Caco-2 (cell line): ENCODE data around the gene CA6. TPM values are rescaled to one million over a fixed set of nuclear protein-coding genes. Genes with fewer than 3 reads are reported as not detected.
"Not testable (repeated sequence)": the region's sequence is repeated elsewhere in the genome, so short reads cannot be mapped to it uniquely, and the experiment has no call there.

Source experiments
- BruUV-seq: library from RNA; stranded (reverse); fragments of 400-500 nt; replicated peaks from 2 replicates; lab custom pipeline; 2021; lab: Mats Ljungman, UMichigan
- CTCF ChIA-PET: fragments of 300-600 bp; sonication (Branson Sonifier 250); formaldehyde crosslinking; loops from one replicate; lab custom pipeline; 2022; ENCODE audit warnings: antibody characterized with exemption; lab: Charles Lee
- POLR2A ChIA-PET: fragments of 300-600 bp; sonication (Branson Sonifier 250); formaldehyde crosslinking; loops from one replicate; lab custom pipeline; 2022; ENCODE audit warnings: antibody characterized with exemption; lab: Charles Lee
- DNase-seq, 2 experiments: peaks; one replicate each; pipeline versions ENCODE4 v3.0.0 to v3.0.0-alpha.2; 2020 to 2022
- H3K27me3 ChIP-seq: replicated peaks from 2 replicates; pipeline ENCODE4 v1.6.0; 2011; ENCODE audit warnings: low read length; ENCODE audit not compliant: control insufficient read depth, insufficient read depth
- H3K36me3 ChIP-seq: 2 replicates; pipeline ENCODE4 v1.5.1; 2011; ENCODE audit warnings: low read length; ENCODE audit not compliant: control insufficient read depth, insufficient read depth
- H3K4me1 ChIP-seq: fragments of 250-450 bp; sonication (Bioruptor Pico); 2 replicates; pipeline ENCODE4 v1.5.1; 2020; ENCODE audit warnings: mild to moderate bottlenecking
- H3K4me3 ChIP-seq: 2 replicates; pipeline ENCODE4 v1.5.1; 2011; ENCODE audit warnings: low read depth, mild to moderate bottlenecking, control low read depth, low read length
- H3K9me3 ChIP-seq: fragments of 250-450 bp; sonication (Bioruptor Pico); 2 replicates; pipeline ENCODE4 v1.5.1; 2020; ENCODE audit warnings: mild to moderate bottlenecking, moderate library complexity
- H3K27ac Mint-ChIP-seq: one replicate; pipeline ENCODE4 v1.8.0; 2022; ENCODE audit warnings: mixed read lengths; ENCODE audit not compliant: unreplicated experiment
- H3K27me3 Mint-ChIP-seq: one replicate; pipeline ENCODE4 v1.8.0; 2022; ENCODE audit warnings: mixed read lengths; ENCODE audit not compliant: insufficient read depth, unreplicated experiment
- H3K36me3 Mint-ChIP-seq: one replicate; pipeline ENCODE4 v1.8.0; 2022; ENCODE audit warnings: mild to moderate bottlenecking, mixed read lengths; ENCODE audit not compliant: insufficient read depth, unreplicated experiment
- H3K4me1 Mint-ChIP-seq: one replicate; pipeline ENCODE4 v1.8.0; 2022; ENCODE audit warnings: low read depth, mixed read lengths; ENCODE audit not compliant: unreplicated experiment
- H3K4me3 Mint-ChIP-seq: one replicate; pipeline ENCODE4 v1.8.0; 2022; ENCODE audit warnings: mild to moderate bottlenecking, moderate library complexity, mixed read lengths; ENCODE audit not compliant: unreplicated experiment
- H3K9me3 Mint-ChIP-seq: one replicate; pipeline ENCODE4 v1.8.0; 2022; ENCODE audit warnings: mixed read lengths; ENCODE audit not compliant: unreplicated experiment
- CTCF ChIP-seq, 2 experiments: fragments of 200-600 bp in 1 of 2; IDR thresholded peaks; 1 replicate in 1 of 2; 2 replicates in 1 of 2; pipeline versions ENCODE4 v1.5.1 to v1.8.0; 2011 to 2022; ENCODE audit warnings: antibody characterized with exemption in 1 of 2, control low read depth in 1 of 2, inconsistent platforms in 1 of 2, low read depth in 1 of 2, low read length in 1 of 2, mild to moderate bottlenecking in 1 of 2, moderate library complexity in 1 of 2; ENCODE audit not compliant: insufficient read depth in 1 of 2, severe bottlenecking in 1 of 2, unreplicated experiment in 1 of 2
- intact Hi-C: fragments of 100-400 bp; cut with micrococcal nuclease; formaldehyde crosslinking; loops from one replicate; pipeline ENCODE4 v1.10.0; 2022; ENCODE audit not compliant: unreplicated experiment
- total RNA-seq: library from RNA; stranded (reverse); gene quantifications from 2 replicates; pipeline ENCODE4 v1.2.3, GENCODE V29; 2022

CA6 gene
- total RNA-seq, 1 experiment from 2014 or later = not detected

GRCh38 chr1:8965121-8965820, 19.6 kb downstream of the CA6 start:
- intact Hi-C loops = no loop called here
- no peaks in the 10 kb centered on the region for H3K27me3 ChIP-seq
- no peaks in the 10 kb centered on the region for H3K9me3 ChIP-seq
- Mint-ChIP-seq H3K27me3 (no peaks in the 10 kb centered on the region), H3K9me3 (no peaks in the 10 kb centered on the region), H3K27ac (no peak overlapping the region), H3K4me1 (peaks cover 17% of the 10 kb centered on the region), H3K4me3 (no peak overlapping the region), H3K36me3 (no peaks in the 10 kb centered on the region)
- BruUV-seq = no TSS peak
- POLR2A ChIA-PET = no interaction called here
- DNase-seq = no peak
- CTCF ChIA-PET = no interaction called here
- H3K4me3 ChIP-seq = no peak overlapping the region
- no peaks in the 10 kb centered on the region for H3K36me3 ChIP-seq
- H3K4me1 ChIP-seq = 0 out of 2 replicates have a peak, but pooled peaks cover 8% of the 10 kb centered on the region
- no peak for TF ChIP-seq CTCF (IDR thresholded peaks at IDR 0.05; ENCODE audit: insufficient read depth in 1 of 2, low read depth in 1 of 2, low read length in 1 of 2, severe bottlenecking in 1 of 2, unreplicated experiment in 1 of 2)

GRCh38 chr1:8966606-8967005, 20.9 kb downstream of the CA6 start:
- no TSS peak for BruUV-seq
- no peaks in the 10 kb centered on the region for H3K36me3 Mint-ChIP-seq
- H3K4me3 Mint-ChIP-seq = no peak overlapping the region
- H3K4me3 ChIP-seq = no peak overlapping the region
- 0 out of 2 replicates have a peak, but pooled peaks cover 8% of the 10 kb centered on the region for H3K4me1 ChIP-seq
- intact Hi-C loops = no loop called here
- H3K9me3 Mint-ChIP-seq = no peaks in the 10 kb centered on the region
- no peaks in the 10 kb centered on the region for H3K36me3 ChIP-seq
- H3K27ac Mint-ChIP-seq = no peak overlapping the region
- no peaks in the 10 kb centered on the region for H3K9me3 ChIP-seq
- DNase-seq = no peak
- no peaks in the 10 kb centered on the region for H3K27me3 ChIP-seq
- CTCF ChIA-PET = no interaction called here
- no peaks in the 10 kb centered on the region for H3K27me3 Mint-ChIP-seq
- H3K4me1 Mint-ChIP-seq = peaks cover 17% of the 10 kb centered on the region
- POLR2A ChIA-PET = no interaction called here
- TF ChIP-seq CTCF (IDR thresholded peaks at IDR 0.05; ENCODE audit: insufficient read depth in 1 of 2, low read depth in 1 of 2, low read length in 1 of 2, severe bottlenecking in 1 of 2, unreplicated experiment in 1 of 2) = no peak

- CTCF ChIA-PET, H3K9me3 Mint-ChIP-seq, H3K27me3 ChIP-seq, H3K27ac Mint-ChIP-seq, H3K4me3 Mint-ChIP-seq, DNase-seq, H3K9me3 ChIP-seq, H3K4me3 ChIP-seq, H3K4me1 Mint-ChIP-seq, BruUV-seq, H3K36me3 ChIP-seq, H3K4me1 ChIP-seq, H3K36me3 Mint-ChIP-seq, H3K27me3 Mint-ChIP-seq, intact Hi-C loops, POLR2A ChIA-PET: not testable (repeated sequence)
Observed at GRCh38 chr1:8968902-8969301, 23.2 kb downstream of the CA6 start.
